Epithelial cell of proximal tubule (primary cell): ENCODE results near the gene SYT1. TPM values are rescaled to one million over a fixed set of nuclear protein-coding genes. Genes with fewer than 3 reads are reported as not detected.
"Not testable (repeated sequence)": the region's sequence is repeated elsewhere in the genome, so short reads cannot be mapped to it uniquely, and the experiment has no call there.

Experiments
- DNase-seq: peaks from one replicate; pipeline ENCODE4 v3.0.0-alpha.2; 2011; ENCODE audit warnings: low read depth
- H3K4me3 ChIP-seq: 2 replicates; pipeline ENCODE4 v1.5.1; 2011; ENCODE audit warnings: low read depth, mild to moderate bottlenecking, low read length
- CTCF ChIP-seq: conservative IDR thresholded peaks from 2 replicates; pipeline ENCODE4 v1.5.1; 2012; ENCODE audit warnings: low read depth, mild to moderate bottlenecking, low read length
- total RNA-seq: library from RNA; depleted of rRNA; stranded (reverse); fragments of >200 nt; gene quantifications from 2 replicates; pipeline ENCODE4 v1.2.3, GENCODE V29; 2015

SYT1 gene
- total RNA-seq: 1.2 and 2.0 TPM in 2 replicates

GRCh38 chr12:78864403-78864869 lies at the start of gene SYT1:
SYT1 (plus strand) TSS chr12:78864774.
- TF ChIP-seq CTCF: no peak
- DNase-seq: no peak
- H3K4me3 ChIP-seq: peak within 1 kb of the TSS; percentile 79

- no peak overlapping the region for H3K4me3 ChIP-seq
- DNase-seq: no peak
- TF ChIP-seq CTCF: no peak
Observed at GRCh38 chr12:78818487-78818886, 46.1 kb upstream of the SYT1 start.

GRCh38 chr12:78820946-78821345 lies 43.6 kb upstream of the SYT1 start:
- H3K4me3 ChIP-seq: no peak overlapping the region
- no peak for DNase-seq
- no peak for TF ChIP-seq CTCF

GRCh38 chr12:78824918-78825317 lies 39.7 kb upstream of the SYT1 start:
- H3K4me3 ChIP-seq: no peak overlapping the region
- DNase-seq: no peak
- no peak for TF ChIP-seq CTCF

- TF ChIP-seq CTCF: no peak
- no peak for DNase-seq
- H3K4me3 ChIP-seq: no peak overlapping the region
Observed at GRCh38 chr12:78829690-78830089, 34.9 kb upstream of the SYT1 start.

GRCh38 chr12:78835493-78835892 lies 29.1 kb upstream of the SYT1 start:
- no peak overlapping the region for H3K4me3 ChIP-seq
- TF ChIP-seq CTCF: no peak
- DNase-seq: no peak

- H3K4me3 ChIP-seq, DNase-seq: not testable (repeated sequence)
Observed at GRCh38 chr12:78840518-78841019, 24.0 kb upstream of the SYT1 start.
